Smooth muscle cell (in vitro differentiated cells): ENCODE results near the gene SNRNP40. TPM values are rescaled to one million over a fixed set of nuclear protein-coding genes. Genes with fewer than 3 reads are reported as not detected.

Source experiments
- DNase-seq: peaks from one replicate; lab custom pipeline; 2025; ENCODE audit not compliant: unreplicated experiment; lab: John Stamatoyannopoulos, UW
- H2AFZ ChIP-seq: fragments of 200-600 bp; sonication (generic); 2 replicates; pipeline ENCODE4 v1.6.0; 2016; ENCODE audit warnings: antibody characterized with exemption, low read depth, mild to moderate bottlenecking
- H3F3A ChIP-seq: fragments of 200-600 bp; sonication (generic); 2 replicates; pipeline ENCODE4 v1.6.0; 2017; ENCODE audit warnings: antibody characterized with exemption, low read depth
- H3K27ac ChIP-seq: fragments of 200-600 bp; sonication (generic); 2 replicates; pipeline ENCODE4 v1.5.1; 2016; ENCODE audit warnings: low read depth, mild to moderate bottlenecking
- H3K27me3 ChIP-seq: fragments of 200-600 bp; sonication (generic); 2 replicates; pipeline ENCODE4 v1.6.1; 2016; ENCODE audit warnings: low read depth, mild to moderate bottlenecking
- H3K36me3 ChIP-seq: fragments of 200-600 bp; sonication (generic); 2 replicates; pipeline ENCODE4 v1.5.1; 2016; ENCODE audit warnings: low read depth
- H3K4me1 ChIP-seq: fragments of 200-600 bp; sonication (generic); 2 replicates; pipeline ENCODE4 v1.5.1; 2016; ENCODE audit warnings: low read depth
- H3K4me2 ChIP-seq: fragments of 200-600 bp; sonication (generic); 2 replicates; pipeline ENCODE4 v1.6.0; 2016; ENCODE audit warnings: mild to moderate bottlenecking
- H3K4me3 ChIP-seq: fragments of 200-600 bp; sonication (generic); 2 replicates; pipeline ENCODE4 v1.5.1; 2016; ENCODE audit warnings: mild to moderate bottlenecking
- H3K79me2 ChIP-seq: fragments of 200-600 bp; sonication (generic); 2 replicates; pipeline ENCODE4 v1.6.0; 2016; ENCODE audit warnings: low read depth, mild to moderate bottlenecking
- H3K9ac ChIP-seq: fragments of 200-600 bp; sonication (generic); 2 replicates; pipeline ENCODE4 v1.6.0; 2016; ENCODE audit warnings: low read depth
- H3K9me3 ChIP-seq: fragments of 200-600 bp; sonication (generic); replicated peaks from 2 replicates; pipeline ENCODE4 v1.5.1; 2016; ENCODE audit warnings: low read depth
- H4K20me1 ChIP-seq: fragments of 200-600 bp; sonication (generic); 2 replicates; pipeline ENCODE4 v1.6.0; 2016; ENCODE audit warnings: low read depth
- CTCF ChIP-seq: fragments of 200-600 bp; sonication (generic); IDR thresholded peaks from 2 replicates; pipeline ENCODE4 v1.5.1; 2017; ENCODE audit warnings: borderline replicate concordance, mild to moderate bottlenecking, antibody characterized with exemption; ENCODE audit not compliant: insufficient read depth, poor library complexity, severe bottlenecking
- WGBS: methylation state at CpG from one replicate; pipeline ENCODE4 v1.1.7; 2016; ENCODE audit warnings: low lambda C conversion rate; 5-methylcytosine and 5-hydroxymethylcytosine counted together
- polyA plus RNA-seq: library from polyadenylated mRNA; unstranded; fragments of >200 nt; fragmentation: Nextera tagmentation; extraction: Ambion mirVana; gene quantifications from 2 replicates; pipeline ENCODE4 v1.2.1, GENCODE V29; 2016
- total RNA-seq: library from RNA; depleted of rRNA; stranded (reverse); fragments of >200 nt; gene quantifications from 2 replicates; pipeline ENCODE4 v1.2.3, GENCODE V29; 2014

SNRNP40 gene
- total and polyA plus RNA-seq, 2 experiments from 2014 or later: 67.6 to 97.2 TPM

GRCh38 chr1:31310198-31310597, 13.6 kb upstream of the SNRNP40 start:
- DNase-seq: no peak
- no peak for TF ChIP-seq CTCF
- 87% methylated on average over 4 of the region's 4 CpGs for WGBS
- Histone ChIP-seq H3F3A (no peaks in the 10 kb centered on the region), H3K9ac (no peak overlapping the region), H3K4me3 (no peak overlapping the region), H3K4me1 (no peaks in the 10 kb centered on the region), H4K20me1 (peaks cover 41% of the 10 kb centered on the region), H3K27me3 (no peaks in the 10 kb centered on the region), H3K79me2 (peaks cover 20% of the 10 kb centered on the region), H2AFZ (no peak overlapping the region), H3K27ac (no peak overlapping the region), H3K4me2 (no peak overlapping the region), H3K36me3 (peaks cover 22% of the 10 kb centered on the region), H3K9me3 (no peaks in the 10 kb centered on the region)

GRCh38 chr1:31308036-31308435, 11.4 kb upstream of the SNRNP40 start:
- H3K9me3 ChIP-seq: no peaks in the 10 kb centered on the region
- H2AFZ ChIP-seq: no peak overlapping the region
- peaks cover 45% of the 10 kb centered on the region for H4K20me1 ChIP-seq
- H3K4me2 ChIP-seq: no peak overlapping the region
- H3K27me3 ChIP-seq: no peaks in the 10 kb centered on the region
- no peak for DNase-seq
- TF ChIP-seq CTCF: no peak
- no peak overlapping the region for H3K9ac ChIP-seq
- no peaks in the 10 kb centered on the region for H3K4me1 ChIP-seq
- H3K27ac ChIP-seq: no peak overlapping the region
- H3F3A ChIP-seq: no peaks in the 10 kb centered on the region
- peaks cover 18% of the 10 kb centered on the region for H3K36me3 ChIP-seq
- H3K79me2 ChIP-seq: peaks cover 30% of the 10 kb centered on the region
- H3K4me3 ChIP-seq: no peak overlapping the region
- WGBS: 0% methylated on average over 1 of the region's 1 CpG

GRCh38 chr1:31306278-31306677, 9.7 kb upstream of the SNRNP40 start:
- Histone ChIP-seq H3K4me3 (no peak overlapping the region), H2AFZ (peak overlapping the region; percentile 8), H3K79me2 (peaks cover 41% of the 10 kb centered on the region), H3K9me3 (no peaks in the 10 kb centered on the region), H3K9ac (peak overlapping the region; percentile 53), H3K4me1 (no peaks in the 10 kb centered on the region), H4K20me1 (peaks cover 59% of the 10 kb centered on the region), H3K4me2 (peak overlapping the region; percentile 67), H3K27ac (peak overlapping the region; percentile 92), H3K36me3 (peaks cover 9% of the 10 kb centered on the region), H3F3A (no peaks in the 10 kb centered on the region), H3K27me3 (no peaks in the 10 kb centered on the region)
- DNase-seq: no peak
- 23% methylated on average over 3 of the region's 3 CpGs for WGBS
- no peak for TF ChIP-seq CTCF

GRCh38 chr1:31302709-31303441, 6.3 kb upstream of the SNRNP40 start:
- no peak overlapping the region for H3K27ac ChIP-seq
- H3K36me3 ChIP-seq: no peaks in the 10 kb centered on the region
- no peak overlapping the region for H3K4me3 ChIP-seq
- H3K9ac ChIP-seq: no peak overlapping the region
- no peaks in the 10 kb centered on the region for H3K9me3 ChIP-seq
- no peaks in the 10 kb centered on the region for H3F3A ChIP-seq
- no peak overlapping the region for H2AFZ ChIP-seq
- 93% methylated on average over 7 of the region's 7 CpGs for WGBS
- peaks cover 66% of the 10 kb centered on the region for H4K20me1 ChIP-seq
- peaks cover 68% of the 10 kb centered on the region for H3K79me2 ChIP-seq
- no peaks in the 10 kb centered on the region for H3K27me3 ChIP-seq
- no peak overlapping the region for H3K4me2 ChIP-seq
- no peak for TF ChIP-seq CTCF
- no peak for DNase-seq
- peaks cover 4% of the 10 kb centered on the region for H3K4me1 ChIP-seq
